WI38 (cell line): ENCODE data around the gene EZH2.

Experiments
- H3K4me3 ChIP-seq: 2 replicates; pipeline ENCODE4 v1.5.1; 2011; ENCODE audit warnings: low read depth, mild to moderate bottlenecking, control low read depth, low read length
- CTCF ChIP-seq: IDR thresholded peaks from 2 replicates; pipeline ENCODE4 v1.5.1; 2012; ENCODE audit warnings: low read depth, mild to moderate bottlenecking, control low read depth, low read length

Gene EZH2

GRCh38 chr7:148871030-148871429 lies 13.1 kb downstream of the EZH2 start:
- no peak overlapping the region for H3K4me3 ChIP-seq
- TF ChIP-seq CTCF, result no peak

GRCh38 chr7:148868378-148868674 lies 15.8 kb downstream of the EZH2 start:
- no peak overlapping the region for H3K4me3 ChIP-seq
- TF ChIP-seq CTCF, result no peak

- no peak overlapping the region for H3K4me3 ChIP-seq
- no peak for TF ChIP-seq CTCF
Observed at GRCh38 chr7:148867596-148868377, 16.3 kb downstream of the EZH2 start.

GRCh38 chr7:148866362-148866761 lies 17.7 kb downstream of the EZH2 start:
- no peak for TF ChIP-seq CTCF
- H3K4me3 ChIP-seq, result no peak overlapping the region

- no peak overlapping the region for H3K4me3 ChIP-seq
Observed at GRCh38 chr7:148865283-148865682, 18.8 kb downstream of the EZH2 start.

GRCh38 chr7:148863324-148863723 lies 20.8 kb downstream of the EZH2 start:
- no peak for TF ChIP-seq CTCF
- H3K4me3 ChIP-seq, result no peak overlapping the region

More at GRCh38 chr7:148865283-148865682, 18.8 kb downstream of the EZH2 start:
- TF ChIP-seq CTCF, result no peak

GRCh38 chr7:148862481-148862880 lies 21.6 kb downstream of the EZH2 start:
- no peak overlapping the region for H3K4me3 ChIP-seq
- TF ChIP-seq CTCF, result no peak
